SK-N-SH (cell line): ENCODE measurements around the gene WDR64.

Experiments
- GABPA ChIP-seq: IDR thresholded peaks from 2 replicates; pipeline ENCODE4 v1.4.0; 2012; ENCODE audit warnings: low read depth, mild to moderate bottlenecking
- RAD21 ChIP-seq: IDR thresholded peaks from 2 replicates; pipeline ENCODE4 v1.6.1; 2012; ENCODE audit warnings: mild to moderate bottlenecking, low read length
- RFX5 ChIP-seq: IDR thresholded peaks from 2 replicates; pipeline ENCODE4 v1.6.1; 2012; ENCODE audit warnings: mild to moderate bottlenecking, improper control_type of control experiment, low read length
- TAF1 ChIP-seq: IDR thresholded peaks from 2 replicates; pipeline ENCODE4 v1.6.1; 2012; ENCODE audit warnings: low read depth, mild to moderate bottlenecking, low read length, moderate library complexity, borderline replicate concordance
- TF ChIP-seq, protein P1 (sequence below): fragments of 200-600 bp; sonication (generic); IDR thresholded peaks from 2 replicates; pipeline ENCODE4 v1.6.1; 2017; ENCODE audit warnings: antibody characterized with exemption, mild to moderate bottlenecking, moderate library complexity

DNA sequence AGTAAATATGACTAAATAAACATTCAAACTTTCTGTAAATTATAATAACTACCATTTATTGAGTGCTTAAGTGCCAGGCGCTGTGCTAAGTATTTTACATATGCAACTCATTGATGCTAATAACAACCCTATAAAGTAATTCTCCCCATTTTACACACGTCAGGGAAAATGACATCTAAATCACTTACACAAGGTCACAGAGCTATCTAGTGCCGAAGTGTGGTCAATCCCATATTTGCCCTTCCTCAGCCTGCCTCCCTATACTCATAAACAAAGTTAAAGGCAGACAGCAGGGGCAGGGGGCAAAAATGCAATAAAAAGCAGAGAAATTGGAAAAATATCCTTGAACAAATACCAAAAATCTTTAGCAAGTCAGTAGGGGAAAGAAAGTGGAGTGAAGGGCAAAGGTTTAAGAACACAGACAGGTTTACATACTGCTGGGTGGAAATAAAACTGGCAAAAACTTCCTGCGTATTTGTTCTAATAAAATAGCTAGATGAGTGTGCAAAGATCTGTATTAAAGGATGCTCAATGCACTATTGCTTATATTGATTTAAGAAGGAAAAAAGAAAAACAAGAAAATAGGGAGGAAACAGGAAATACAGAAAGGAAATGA, 72.8 kb downstream of the WDR64 start:
- no peak for TF ChIP-seq RAD21
- no peak for TF ChIP-seq GABPA
- TF ChIP-seq, protein P1, sequence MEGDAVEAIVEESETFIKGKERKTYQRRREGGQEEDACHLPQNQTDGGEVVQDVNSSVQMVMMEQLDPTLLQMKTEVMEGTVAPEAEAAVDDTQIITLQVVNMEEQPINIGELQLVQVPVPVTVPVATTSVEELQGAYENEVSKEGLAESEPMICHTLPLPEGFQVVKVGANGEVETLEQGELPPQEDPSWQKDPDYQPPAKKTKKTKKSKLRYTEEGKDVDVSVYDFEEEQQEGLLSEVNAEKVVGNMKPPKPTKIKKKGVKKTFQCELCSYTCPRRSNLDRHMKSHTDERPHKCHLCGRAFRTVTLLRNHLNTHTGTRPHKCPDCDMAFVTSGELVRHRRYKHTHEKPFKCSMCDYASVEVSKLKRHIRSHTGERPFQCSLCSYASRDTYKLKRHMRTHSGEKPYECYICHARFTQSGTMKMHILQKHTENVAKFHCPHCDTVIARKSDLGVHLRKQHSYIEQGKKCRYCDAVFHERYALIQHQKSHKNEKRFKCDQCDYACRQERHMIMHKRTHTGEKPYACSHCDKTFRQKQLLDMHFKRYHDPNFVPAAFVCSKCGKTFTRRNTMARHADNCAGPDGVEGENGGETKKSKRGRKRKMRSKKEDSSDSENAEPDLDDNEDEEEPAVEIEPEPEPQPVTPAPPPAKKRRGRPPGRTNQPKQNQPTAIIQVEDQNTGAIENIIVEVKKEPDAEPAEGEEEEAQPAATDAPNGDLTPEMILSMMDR: no peak
- no peak for TF ChIP-seq TAF1
- no peak for TF ChIP-seq RFX5
